NCI-H774 (cell line): ENCODE measurements around the gene LUC7L.
"Not testable (repeated sequence)": the region's sequence is repeated elsewhere in the genome, so short reads cannot be mapped to it uniquely, and the experiment has no call there.

Experiments used
- DNase-seq: peaks from one replicate; lab custom pipeline; 2025; lab: John Stamatoyannopoulos, UW

LUC7L gene

DNA sequence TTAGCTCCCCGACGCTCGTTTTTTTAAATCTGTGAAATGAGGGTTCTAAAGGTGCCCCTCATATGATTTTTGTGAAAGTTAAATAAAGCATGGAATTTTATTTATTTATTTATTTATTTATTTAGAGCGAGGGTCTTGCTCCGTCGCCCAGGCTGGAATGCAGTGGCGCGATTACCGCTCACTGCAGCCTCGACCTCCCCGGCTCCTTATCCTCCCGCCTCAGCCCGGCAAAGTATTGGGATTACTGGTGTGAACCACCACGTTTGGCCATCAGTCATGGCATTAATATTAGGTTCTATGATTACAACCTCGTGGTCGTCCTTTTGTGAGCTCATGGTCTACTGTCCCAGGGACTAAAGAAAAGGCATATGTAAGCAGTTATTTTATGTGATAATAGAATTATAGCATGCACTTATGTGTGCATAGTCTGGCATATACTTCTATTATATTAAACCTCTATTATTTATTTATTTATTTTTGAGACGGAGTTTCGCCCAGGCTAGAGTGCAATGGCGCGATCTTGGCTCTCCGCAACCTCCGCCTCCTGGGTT, 557 bp upstream of the LUC7L start:
- DNase-seq = no peak

DNA sequence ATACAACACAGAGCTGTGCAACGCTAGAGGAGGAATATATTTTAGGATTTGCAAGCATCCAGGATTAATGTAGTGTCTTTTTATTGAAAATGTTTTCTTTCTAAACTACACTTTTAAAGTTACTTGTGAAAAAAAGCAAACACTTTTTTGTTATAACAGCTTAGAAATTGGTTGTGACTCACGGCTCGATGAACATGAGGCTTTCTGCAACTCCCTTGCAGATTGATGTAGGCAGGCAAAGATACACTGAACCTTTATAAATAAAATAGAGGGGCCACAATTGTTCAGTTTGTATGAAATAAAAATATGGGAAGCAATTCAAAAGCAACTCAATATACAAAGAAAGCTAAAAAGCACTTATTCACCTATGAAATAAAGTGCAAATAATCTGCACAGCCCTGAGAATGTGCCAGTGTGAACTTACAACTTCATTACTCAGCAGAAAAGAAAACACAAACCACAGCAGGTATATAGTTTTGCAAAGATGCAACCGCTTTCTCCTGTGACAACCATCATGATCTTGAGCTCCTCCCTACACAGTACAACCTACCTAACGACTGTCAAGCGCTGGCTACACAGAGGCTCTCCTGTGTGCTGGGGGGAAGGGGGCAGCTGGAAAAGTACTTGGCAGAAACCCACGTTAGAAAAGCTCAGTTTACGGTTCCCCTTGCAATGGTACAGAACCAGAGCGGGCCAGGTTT, 948 bp downstream of the LUC7L start:
- no peak for DNase-seq

DNA sequence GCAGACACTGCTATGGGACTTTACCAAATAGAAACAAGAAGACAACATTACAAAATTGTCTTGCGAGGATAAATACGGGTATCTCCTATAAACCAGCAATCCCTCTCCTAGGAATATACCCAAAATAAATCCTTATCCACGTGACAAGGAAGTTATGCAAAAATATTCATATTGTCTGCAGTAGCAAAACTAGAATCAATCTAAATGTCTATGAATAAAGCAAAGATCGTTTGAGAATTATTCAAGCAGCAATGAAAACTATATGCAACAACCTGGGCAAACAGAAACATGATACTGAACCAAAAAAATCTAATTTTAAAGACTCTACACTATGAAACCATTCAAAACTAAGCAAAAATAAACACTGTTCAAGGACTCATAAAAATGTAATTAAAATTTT, 9.2 kb downstream of the LUC7L start:
- no peak for DNase-seq

- no peak for DNase-seq
Observed at GRCh38 chr16:212999-213398, 16.2 kb downstream of the LUC7L start.

GRCh38 chr16:211631-212180, 17.5 kb downstream of the LUC7L start:
- not testable (repeated sequence) for DNase-seq

DNA sequence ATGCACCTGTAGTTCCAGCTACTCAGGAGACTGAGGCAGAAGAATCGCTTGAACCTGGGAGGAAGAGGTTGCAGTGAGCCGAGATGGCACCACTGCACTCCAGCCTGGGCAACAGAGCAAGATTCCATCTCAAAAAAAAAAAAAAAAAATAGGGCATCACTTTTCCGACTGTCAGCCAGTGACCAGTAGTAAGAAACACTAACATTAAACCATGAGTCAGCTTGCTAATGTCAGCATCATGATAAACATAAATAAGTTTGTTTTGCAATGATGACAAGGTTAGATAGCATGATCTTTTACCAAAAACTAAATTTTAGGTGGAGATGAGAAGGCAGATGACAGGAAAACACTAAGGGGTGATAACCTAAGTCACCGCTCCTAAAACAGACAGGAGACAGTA, 19.9 kb downstream of the LUC7L start:
- not testable (repeated sequence) for DNase-seq

DNA sequence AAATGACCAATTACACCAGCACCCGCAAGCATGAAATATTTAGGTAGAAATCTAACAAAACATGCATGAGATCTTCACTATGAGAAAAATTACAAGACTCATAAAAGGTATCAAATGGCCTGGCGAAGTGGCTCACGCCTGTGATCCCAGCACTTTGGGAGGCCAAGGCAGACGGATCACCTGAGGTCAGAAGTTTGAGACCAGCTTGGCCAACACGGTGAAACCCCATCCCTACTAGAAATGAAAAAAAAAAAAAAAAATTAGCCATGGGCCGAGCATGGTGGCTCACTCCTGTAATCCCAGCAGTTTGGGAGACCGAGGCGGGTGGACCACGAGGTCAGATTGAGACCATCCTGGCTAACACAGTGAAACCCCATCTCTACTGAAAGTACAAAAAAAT, 25.2 kb downstream of the LUC7L start:
- not testable (repeated sequence) for DNase-seq

DNA sequence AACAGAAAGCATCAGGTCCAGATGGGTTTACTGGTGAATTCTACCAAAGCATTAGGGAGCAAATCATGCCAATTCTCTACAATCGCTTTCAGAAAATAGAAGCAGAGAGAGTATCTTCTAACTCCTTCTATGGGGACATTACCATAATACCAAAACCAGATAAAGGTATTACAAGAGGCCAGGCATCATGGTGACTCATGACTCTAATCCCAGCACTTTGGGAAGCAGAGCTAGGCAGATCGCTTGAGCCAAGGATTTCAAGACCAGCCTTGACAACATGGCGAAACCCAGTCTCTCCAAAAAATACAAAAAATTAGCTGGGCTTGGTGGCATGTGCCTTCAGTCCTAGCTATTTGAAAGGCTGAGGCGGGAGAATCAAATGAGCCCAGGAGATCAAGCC, 26.0 kb downstream of the LUC7L start:
- no peak for DNase-seq

- DNase-seq = no peak
Observed at GRCh38 chr16:200388-200787, 28.9 kb downstream of the LUC7L start.

- DNase-seq = no peak
Observed at GRCh38 chr16:194516-194915, 34.7 kb downstream of the LUC7L start.

DNA sequence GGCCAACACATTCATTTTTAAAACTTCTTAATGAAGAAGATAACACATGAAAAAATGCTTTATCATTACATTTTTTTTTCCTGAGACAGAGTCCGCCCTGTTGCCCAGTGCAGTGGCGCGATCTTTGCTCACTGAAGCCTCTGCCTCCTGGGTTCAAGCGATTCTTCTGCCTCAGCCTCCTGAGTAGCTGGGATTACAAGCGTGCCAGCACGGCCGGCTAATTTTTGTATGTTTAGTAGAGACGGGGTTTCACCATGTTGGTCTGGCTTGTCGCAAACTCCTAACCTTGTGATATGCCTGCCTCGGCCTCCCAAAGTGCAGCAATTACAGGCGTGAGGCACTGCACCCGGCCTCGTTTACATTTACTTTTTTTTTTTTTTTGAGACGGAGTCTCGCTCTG, 35.8 kb downstream of the LUC7L start:
- no peak for DNase-seq

DNA sequence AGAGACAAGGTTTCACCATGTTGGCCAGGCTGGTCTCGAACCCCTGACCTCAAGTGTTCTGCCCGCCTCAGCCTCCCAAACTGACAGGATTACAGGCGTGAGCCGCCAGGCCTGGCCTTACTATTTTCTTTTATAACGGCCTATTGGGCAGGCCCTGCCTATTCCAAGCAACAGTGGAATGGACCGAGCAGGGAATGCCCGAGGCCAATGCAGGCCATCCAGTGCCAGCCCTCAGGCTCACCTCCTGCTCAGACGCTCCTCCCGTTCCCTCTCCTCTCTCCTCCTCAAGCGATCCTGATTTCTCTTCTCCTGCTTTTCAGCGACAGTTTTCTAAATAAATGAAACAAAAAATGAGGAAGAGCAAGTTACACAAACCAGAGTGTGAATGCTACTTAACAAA, 36.6 kb downstream of the LUC7L start:
- no peak for DNase-seq

- no peak for DNase-seq
Observed at GRCh38 chr16:191831-192230, 37.4 kb downstream of the LUC7L start.

DNA sequence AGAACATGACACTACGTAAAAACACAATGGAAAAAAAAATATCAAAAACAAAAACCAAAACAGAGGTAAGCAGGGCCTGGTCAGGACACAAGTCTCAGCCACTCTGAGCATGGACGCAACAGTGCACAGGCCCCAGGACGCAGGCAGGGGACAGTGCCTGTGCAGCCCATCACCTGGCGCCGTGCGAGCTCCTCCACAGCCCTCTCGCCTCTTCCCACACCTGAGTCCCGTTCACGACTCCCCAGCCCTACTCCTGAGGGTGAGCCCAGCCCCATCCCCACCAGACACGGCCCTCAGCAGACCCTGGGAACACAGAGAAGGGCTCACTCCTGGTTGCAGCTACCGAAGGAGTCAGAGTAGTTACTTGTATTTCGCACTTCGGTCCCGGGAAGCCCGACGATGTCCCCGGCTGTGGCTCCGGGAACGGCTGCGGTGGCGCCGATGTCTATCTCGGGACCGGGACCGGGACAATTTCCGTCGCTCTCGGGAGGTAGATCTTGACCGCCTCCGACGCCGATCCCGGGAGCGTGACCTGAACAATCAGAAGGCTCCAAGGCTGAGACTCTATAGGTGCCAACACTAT, 39.6 kb downstream of the LUC7L start:
- no peak for DNase-seq

GRCh38 chr16:188674-189073, 40.6 kb downstream of the LUC7L start:
- DNase-seq = no peak

GRCh38 chr16:187330-187729, 41.9 kb downstream of the LUC7L start:
- no peak for DNase-seq

DNA sequence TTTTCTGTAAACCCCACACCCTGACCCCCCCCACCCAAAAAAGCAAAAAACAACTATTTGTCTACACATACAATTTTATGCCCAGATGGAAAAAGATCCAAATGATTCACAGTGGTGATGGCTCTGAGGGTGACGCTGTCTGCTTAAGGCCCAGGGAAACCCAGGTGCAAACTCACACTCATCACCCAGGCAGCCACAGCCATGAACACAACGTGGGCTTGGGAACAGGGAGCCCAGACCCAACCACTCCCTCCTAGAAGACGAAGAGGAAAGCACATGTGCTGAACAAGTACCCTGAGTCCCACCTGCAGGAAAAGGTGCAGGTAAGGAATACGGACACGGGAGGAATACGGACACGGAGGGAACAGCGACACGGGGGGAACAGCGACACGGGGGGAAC, 43.6 kb downstream of the LUC7L start:
- DNase-seq = no peak

DNA sequence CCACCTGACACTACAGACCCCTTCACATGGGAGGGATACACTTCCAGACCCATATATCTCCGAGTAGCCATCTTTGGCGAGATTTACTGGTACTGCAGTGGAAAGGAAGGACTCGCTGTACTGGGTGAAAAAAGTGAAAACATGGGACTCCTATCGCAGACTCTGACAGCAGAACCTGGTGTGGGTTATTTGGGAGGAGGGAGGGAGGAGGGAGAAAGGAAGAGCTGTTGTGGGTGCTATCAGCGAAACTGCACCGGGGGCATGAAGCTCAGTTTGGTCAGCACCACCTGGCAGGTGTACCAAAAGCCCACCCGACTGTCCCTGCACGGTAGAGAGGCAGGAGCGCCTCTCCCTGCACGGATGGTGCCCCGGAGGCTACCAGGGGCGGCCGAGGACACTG, 44.0 kb downstream of the LUC7L start:
- DNase-seq = no peak

GRCh38 chr16:183005-183404, 46.2 kb downstream of the LUC7L start:
- DNase-seq = no peak

DNA sequence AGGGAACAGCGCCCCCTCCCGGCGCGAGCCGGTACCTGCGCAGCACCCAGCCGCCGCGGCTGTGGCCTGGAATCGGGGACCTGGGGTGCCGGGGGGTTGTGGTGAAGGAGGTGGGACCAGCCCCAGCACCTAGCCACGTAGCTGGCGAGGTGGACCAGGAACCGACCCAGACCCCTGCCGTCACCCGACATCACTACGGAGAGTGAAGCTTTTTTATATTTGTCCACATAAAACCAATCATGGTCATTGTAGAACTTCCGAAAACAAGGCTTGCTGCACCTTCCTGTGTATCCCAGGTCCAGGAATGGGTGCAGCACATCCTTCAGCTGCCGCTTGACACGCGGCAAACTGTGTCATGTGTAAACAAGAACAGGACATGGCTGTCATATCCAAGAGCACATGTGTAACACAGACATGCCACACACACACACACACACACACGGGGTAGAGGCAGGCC, 47.7 kb downstream of the LUC7L start:
- no peak for DNase-seq

DNA sequence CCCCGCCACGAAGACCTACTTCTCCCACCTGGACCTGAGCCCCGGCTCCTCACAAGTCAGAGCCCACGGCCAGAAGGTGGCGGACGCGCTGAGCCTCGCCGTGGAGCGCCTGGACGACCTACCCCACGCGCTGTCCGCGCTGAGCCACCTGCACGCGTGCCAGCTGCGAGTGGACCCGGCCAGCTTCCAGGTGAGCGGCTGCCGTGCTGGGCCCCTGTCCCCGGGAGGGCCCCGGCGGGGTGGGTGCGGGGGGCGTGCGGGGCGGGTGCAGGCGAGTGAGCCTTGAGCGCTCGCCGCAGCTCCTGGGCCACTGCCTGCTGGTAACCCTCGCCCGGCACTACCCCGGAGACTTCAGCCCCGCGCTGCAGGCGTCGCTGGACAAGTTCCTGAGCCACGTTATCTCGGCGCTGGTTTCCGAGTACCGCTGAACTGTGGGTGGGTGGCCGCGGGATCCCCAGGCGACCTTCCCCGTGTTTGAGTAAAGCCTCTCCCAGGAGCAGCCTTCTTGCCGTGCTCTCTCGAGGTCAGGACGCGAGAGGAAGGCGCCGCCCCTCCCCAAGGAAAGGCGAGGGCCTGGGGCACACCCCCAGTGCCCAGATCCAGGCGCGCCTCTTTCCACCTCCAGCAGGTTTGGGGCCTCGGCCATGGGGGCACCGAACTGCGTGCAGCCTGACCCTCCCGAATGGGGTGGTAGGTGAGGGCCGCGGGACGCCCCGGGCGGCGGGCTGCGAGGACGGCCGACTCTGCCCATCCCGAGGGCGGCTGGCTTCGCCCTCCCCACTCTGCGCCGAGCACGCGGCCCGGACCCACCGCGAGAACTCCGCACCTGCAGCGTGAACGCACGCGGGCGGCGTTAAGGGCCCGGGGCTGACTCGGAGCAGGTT, 48.3 kb downstream of the LUC7L start:
- DNase-seq = peak; percentile 31

DNA sequence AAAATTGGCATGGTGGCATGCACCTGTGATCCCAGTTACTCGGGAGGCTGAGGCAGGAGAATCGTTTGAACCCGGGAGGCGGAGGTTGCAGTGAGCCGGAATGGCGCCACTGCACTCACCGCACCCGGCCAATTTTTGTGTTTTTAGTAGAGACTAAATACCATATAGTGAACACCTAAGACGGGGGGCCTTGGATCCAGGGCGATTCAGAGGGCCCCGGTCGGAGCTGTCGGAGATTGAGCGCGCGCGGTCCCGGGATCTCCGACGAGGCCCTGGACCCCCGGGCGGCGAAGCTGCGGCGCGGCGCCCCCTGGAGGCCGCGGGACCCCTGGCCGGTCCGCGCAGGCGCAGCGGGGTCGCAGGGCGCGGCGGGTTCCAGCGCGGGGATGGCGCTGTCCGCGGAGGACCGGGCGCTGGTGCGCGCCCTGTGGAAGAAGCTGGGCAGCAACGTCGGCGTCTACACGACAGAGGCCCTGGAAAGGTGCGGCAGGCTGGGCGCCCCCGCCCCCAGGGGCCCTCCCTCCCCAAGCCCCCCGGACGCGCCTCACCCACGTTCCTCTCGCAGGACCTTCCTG, 49.1 kb downstream of the LUC7L start, which contains the start of gene HBQ1:
TSS of gene HBQ1 (plus strand) at position 359 of the 575 bp plus-strand sequence. CDS start at position 387, 28 bp downstream.
- no peak for DNase-seq
